Neural progenitor cell (in vitro differentiated cells): ENCODE data around the gene TEDDM1.

Experiments
- CTCF ChIP-seq: fragments of 200-600 bp; sonication (generic); IDR thresholded peaks from 2 replicates; pipeline ENCODE4 v1.5.1; 2017; ENCODE audit warnings: antibody characterized with exemption, mild to moderate bottlenecking
- EZH2 ChIP-seq: fragments of 200-600 bp; sonication (generic); IDR thresholded peaks from 2 replicates; pipeline ENCODE4 v1.6.1; 2017; ENCODE audit warnings: antibody characterized with exemption, mild to moderate bottlenecking, moderate library complexity
- EZH2phosphoT487 ChIP-seq: fragments of 200-600 bp; sonication (generic); IDR thresholded peaks from 2 replicates; pipeline ENCODE4 v1.6.1; 2017; ENCODE audit warnings: antibody characterized with exemption

- no peak for TF ChIP-seq CTCF
- no peak for TF ChIP-seq EZH2
- TF ChIP-seq EZH2phosphoT487, result no peak
Observed at GRCh38 chr1:182450087-182450486, 49.6 kb upstream of the TEDDM1 start, which contains the start of gene RGSL1.
